H9 (cell line): ENCODE data around the gene LPP. TPM values are rescaled to one million over a fixed set of nuclear protein-coding genes. Genes with fewer than 3 reads are reported as not detected.

ENCODE experiments used
- DNase-seq: peaks from one replicate; pipeline ENCODE4 v3.0.0-alpha.2; 2017
- H2AFZ ChIP-seq: one replicate; pipeline ENCODE4 v1.6.1; 2013; ENCODE audit warnings: mild to moderate bottlenecking, low read length, control low read depth, moderate library complexity
- H2AK5ac ChIP-seq: 2 replicates; pipeline ENCODE4 v1.6.1; 2013; ENCODE audit warnings: low read length, control low read depth, mixed read lengths; ENCODE audit not compliant: insufficient read length
- H2BK120ac ChIP-seq: one replicate; pipeline ENCODE4 v1.6.1; 2013; ENCODE audit warnings: low read depth, mild to moderate bottlenecking, low read length, control low read depth, inconsistent platforms; ENCODE audit not compliant: poor library complexity, severe bottlenecking
- H2BK12ac ChIP-seq: 2 replicates; pipeline ENCODE4 v1.6.1; 2013; ENCODE audit warnings: low read length, control low read depth, mixed read lengths, low read depth; ENCODE audit not compliant: insufficient read length
- H2BK15ac ChIP-seq: 2 replicates; pipeline ENCODE4 v1.6.1; 2013; ENCODE audit warnings: low read depth, low read length, control low read depth
- H2BK20ac ChIP-seq: one replicate; pipeline ENCODE4 v1.6.1; 2013; ENCODE audit warnings: low read depth, mild to moderate bottlenecking, low read length, control low read depth, inconsistent platforms; ENCODE audit not compliant: poor library complexity, severe bottlenecking
- H2BK5ac ChIP-seq: 2 replicates; pipeline ENCODE4 v1.6.1; 2013; ENCODE audit warnings: low read length, control low read depth, mixed read lengths; ENCODE audit not compliant: insufficient read length
- H3K14ac ChIP-seq: 2 replicates; pipeline ENCODE4 v1.6.1; 2013; ENCODE audit warnings: low read length, control low read depth; ENCODE audit not compliant: insufficient read depth
- H3K18ac ChIP-seq: 2 replicates; pipeline ENCODE4 v1.6.1; 2013; ENCODE audit warnings: low read depth, mild to moderate bottlenecking, mixed read lengths, low read length, control low read depth; ENCODE audit not compliant: insufficient read length
- H3K23ac ChIP-seq: 2 replicates; pipeline ENCODE4 v1.6.1; 2013; ENCODE audit warnings: low read length, control low read depth, mixed read lengths, low read depth; ENCODE audit not compliant: insufficient read length
- H3K23me2 ChIP-seq: 2 replicates; pipeline ENCODE4 v1.6.1; 2013; ENCODE audit warnings: low read depth, mild to moderate bottlenecking, mixed read lengths, low read length, control low read depth; ENCODE audit not compliant: insufficient read length, poor library complexity, severe bottlenecking
- H3K27ac ChIP-seq: 2 replicates; pipeline ENCODE4 v1.5.1; 2013; ENCODE audit warnings: low read length, control low read depth, mixed read lengths, low read depth; ENCODE audit not compliant: insufficient read length
- H3K27me3 ChIP-seq: 2 replicates; pipeline ENCODE4 v1.6.1; 2013; ENCODE audit warnings: low read length, control low read depth, inconsistent platforms; ENCODE audit not compliant: insufficient read depth
- H3K4ac ChIP-seq: 2 replicates; pipeline ENCODE4 v1.6.1; 2013; ENCODE audit warnings: low read depth, mild to moderate bottlenecking, control low read depth, inconsistent platforms, low read length, moderate library complexity
- H3K4me1 ChIP-seq: 2 replicates; pipeline ENCODE4 v1.6.1; 2013; ENCODE audit warnings: low read length, control low read depth, inconsistent platforms; ENCODE audit not compliant: insufficient read depth
- H3K4me2 ChIP-seq: 2 replicates; pipeline ENCODE4 v1.6.1; 2013; ENCODE audit warnings: low read length, control low read depth, mixed read lengths; ENCODE audit not compliant: insufficient read length, insufficient read depth
- H3K56ac ChIP-seq: 2 replicates; pipeline ENCODE4 v1.6.1; 2013; ENCODE audit warnings: low read depth, mild to moderate bottlenecking, mixed read lengths, low read length, control low read depth; ENCODE audit not compliant: insufficient read length
- H3K79me1 ChIP-seq: 2 replicates; pipeline ENCODE4 v1.6.1; 2013; ENCODE audit warnings: low read depth, mild to moderate bottlenecking, moderate library complexity, low read length, control low read depth, inconsistent platforms; ENCODE audit not compliant: insufficient read depth, poor library complexity, severe bottlenecking
- H3K79me2 ChIP-seq: 2 replicates; pipeline ENCODE4 v1.6.1; 2013; ENCODE audit warnings: low read length, control low read depth, inconsistent platforms; ENCODE audit not compliant: insufficient read depth
- H3K9ac ChIP-seq: 2 replicates; pipeline ENCODE4 v1.6.1; 2013; ENCODE audit warnings: low read length, control low read depth, mixed read lengths; ENCODE audit not compliant: insufficient read length; ENCODE audit errors: extremely low read depth
- H3K9me3 ChIP-seq: one replicate; pipeline ENCODE4 v1.6.1; 2013; ENCODE audit warnings: low read depth, low read length, inconsistent platforms; ENCODE audit not compliant: control insufficient read depth
- H3T11ph ChIP-seq: one replicate; pipeline ENCODE4 v1.6.1; 2013; ENCODE audit warnings: mild to moderate bottlenecking, low read length, control low read depth, inconsistent platforms
- H4K20me1 ChIP-seq: one replicate; pipeline ENCODE4 v1.6.1; 2013; ENCODE audit not compliant: control insufficient read depth, insufficient read length, insufficient read depth
- H4K5ac ChIP-seq: 2 replicates; pipeline ENCODE4 v1.6.1; 2013; ENCODE audit warnings: low read depth, mild to moderate bottlenecking, mixed read lengths, low read length, control low read depth; ENCODE audit not compliant: insufficient read length
- H4K8ac ChIP-seq: replicated peaks from 2 replicates; pipeline ENCODE4 v1.6.1; 2013; ENCODE audit warnings: low read length, control low read depth, mixed read lengths, low read depth; ENCODE audit not compliant: insufficient read length
- H4K91ac ChIP-seq: 2 replicates; pipeline ENCODE4 v1.6.1; 2013; ENCODE audit warnings: low read depth, mild to moderate bottlenecking, moderate library complexity, mixed read lengths, low read length, control low read depth; ENCODE audit not compliant: insufficient read length
- H3K27ac Mint-ChIP-seq, 3 experiments: 2 replicates in 2 of 3; 3 replicates in 1 of 3; pipeline ENCODE4 v1.8.0; 2020 to 2021; ENCODE audit warnings: mixed read lengths in 3 of 3, mild to moderate bottlenecking in 1 of 3, moderate library complexity in 1 of 3
- H3K27me3 Mint-ChIP-seq: 2 replicates; pipeline ENCODE4 v1.8.0; 2021; ENCODE audit warnings: low read depth, mild to moderate bottlenecking, moderate library complexity, mixed read lengths
- H3K36me3 Mint-ChIP-seq, 3 experiments: 2 replicates in 2 of 3; 3 replicates in 1 of 3; pipeline ENCODE4 v1.8.0; 2020 to 2021; ENCODE audit warnings: low read depth in 3 of 3, mixed read lengths in 3 of 3; ENCODE audit not compliant: insufficient read depth in 1 of 3
- H3K4me1 Mint-ChIP-seq, 2 experiments: 2 replicates each; pipeline ENCODE4 v1.8.0; 2020; ENCODE audit warnings: mixed read lengths in 2 of 2
- H3K4me3 Mint-ChIP-seq, 2 experiments: 2 replicates in 1 of 2; 3 replicates in 1 of 2; pipeline ENCODE4 v1.8.0; 2020 to 2021; ENCODE audit warnings: mild to moderate bottlenecking in 2 of 2, mixed read lengths in 2 of 2, moderate library complexity in 1 of 2
- H3K9me3 Mint-ChIP-seq, 2 experiments: 2 replicates in 1 of 2; 3 replicates in 1 of 2; pipeline ENCODE4 v1.8.0; 2020; ENCODE audit warnings: mild to moderate bottlenecking in 2 of 2, mixed read lengths in 2 of 2, moderate library complexity in 1 of 2
- CTCF ChIP-seq: fragments of 200-600 bp; sonication (generic); conservative IDR thresholded peaks from 3 replicates; pipeline ENCODE4 v1.8.0; 2021; ENCODE audit warnings: antibody characterized with exemption, mild to moderate bottlenecking
- WGBS: extraction: QIAGEN DNeasy Blood & Tissue Kit; methylation state at CpG from one replicate; pipeline ENCODE4 v1.1.7; 2013; ENCODE audit warnings: missing lambda C conversion rate, low lambda C conversion rate, mixed read lengths; ENCODE audit not compliant: insufficient read length; ENCODE audit errors: extremely low coverage; 5-methylcytosine and 5-hydroxymethylcytosine counted together
- total RNA-seq: library from RNA; stranded (reverse); gene quantifications from 2 replicates; pipeline ENCODE4 v1.2.1, GENCODE V29; 2021

LPP gene
- total RNA-seq, 1 experiment from 2014 or later = 64.6 TPM

GRCh38 chr3:188323067-188323842, 169.3 kb downstream of the LPP start:
- no peak overlapping the region for H4K91ac ChIP-seq
- DNase-seq = no peak
- no peak for TF ChIP-seq CTCF

More at GRCh38 chr3:188323067-188323842, 169.3 kb downstream of the LPP start:
- no peaks in the 10 kb centered on the region for H3K27me3 Mint-ChIP-seq
- peaks cover 3% of the 10 kb centered on the region for H3K79me1 ChIP-seq
- no peak overlapping the region for H2BK12ac ChIP-seq
- no peak overlapping the region for H3K4me2 ChIP-seq
- H2BK15ac ChIP-seq = no peak overlapping the region
- no peak overlapping the region for H3K9ac ChIP-seq
- no peak overlapping the region for H2AK5ac ChIP-seq
- no peaks in the 10 kb centered on the region for H3K9me3 Mint-ChIP-seq
- no peaks in the 10 kb centered on the region for H3K9me3 ChIP-seq
- H3K23ac ChIP-seq = no peak overlapping the region
- H3K36me3 Mint-ChIP-seq = no peaks in the 10 kb centered on the region
- H3K4me1 ChIP-seq = no peaks in the 10 kb centered on the region
- H3K23me2 ChIP-seq = no peaks in the 10 kb centered on the region
- H2BK120ac ChIP-seq = no peak overlapping the region
- H3K4me3 Mint-ChIP-seq = no peak overlapping the region
- no peak overlapping the region for H4K5ac ChIP-seq
- H4K20me1 ChIP-seq = no peaks in the 10 kb centered on the region
- H4K8ac ChIP-seq = no peak overlapping the region
- H3K4ac ChIP-seq = no peak overlapping the region
- H3K27ac ChIP-seq = no peak overlapping the region
- no peak overlapping the region for H3K56ac ChIP-seq
- no peak overlapping the region for H2AFZ ChIP-seq
- no peak overlapping the region for H3T11ph ChIP-seq
- no peak overlapping the region for H3K14ac ChIP-seq
- H3K4me1 Mint-ChIP-seq = no peaks in the 10 kb centered on the region; a peak in 1 of 4 replicates
- no peak overlapping the region for H2BK5ac ChIP-seq
- no peak overlapping the region for H2BK20ac ChIP-seq
- no peak overlapping the region; a peak in 1 of 7 replicates for H3K27ac Mint-ChIP-seq
- no CpG with 5 or more reads among the region's 6 CpGs for WGBS
- no peak overlapping the region for H3K18ac ChIP-seq
- H3K27me3 ChIP-seq = no peaks in the 10 kb centered on the region
- peaks cover 2% of the 10 kb centered on the region; the same call in 1 of the 2 replicates for H3K79me2 ChIP-seq
